Measurements from ENCODE around the gene UTS2R.

The UTS2R gene

DNA sequence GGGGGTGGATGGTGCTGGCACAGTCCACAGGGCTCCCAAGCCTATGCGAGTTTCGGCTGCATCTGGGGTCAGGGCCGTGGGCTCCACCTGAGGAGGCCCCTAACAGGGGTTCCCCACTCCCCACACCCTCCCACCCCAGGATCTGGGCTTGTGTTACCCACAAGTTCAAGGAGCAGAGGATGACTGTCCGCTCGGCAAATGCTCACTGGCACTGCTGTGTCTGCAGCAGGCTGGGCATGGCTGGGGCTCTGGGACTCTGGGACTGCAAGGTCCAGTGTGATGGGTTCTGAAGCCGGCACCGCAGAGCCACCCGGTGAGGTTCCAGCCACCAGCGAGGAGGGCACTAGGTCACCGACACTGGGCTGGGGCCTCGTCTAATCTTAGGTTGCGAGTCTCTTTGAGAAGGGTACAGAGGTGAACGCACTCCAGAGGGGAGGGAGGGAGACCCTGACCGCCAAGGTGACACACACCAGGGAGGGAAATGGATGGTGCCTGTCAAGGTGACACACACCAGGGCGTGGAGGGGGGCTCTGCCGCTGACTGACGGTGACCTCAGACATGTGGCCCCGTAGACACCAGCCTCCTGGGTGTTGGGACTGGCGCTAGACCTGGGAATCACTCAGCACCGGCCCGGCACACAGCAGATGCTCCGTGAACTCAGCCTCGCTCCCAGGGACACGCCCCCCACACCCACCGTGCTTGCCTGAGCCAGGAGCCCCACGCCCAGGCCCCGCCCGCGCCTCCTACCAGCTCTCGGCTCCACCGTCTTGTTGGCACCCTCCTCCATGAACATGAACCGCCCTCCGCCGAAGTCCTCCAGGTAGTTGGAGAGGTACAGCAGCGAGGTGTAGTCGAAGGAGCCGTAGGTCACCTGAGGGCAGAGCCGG is 26.1 kb downstream of the UTS2R start:
- Histone ChIP-seq H3K9ac (ENCODE audit: low read depth, low read length, poor library complexity, severe bottlenecking) (no peak overlapping the region), H3K9me2 (replicated peaks; ENCODE audit: low read depth, low read length) (no peaks in the 10 kb centered on the region), H2AFZ (ENCODE audit: low read length) (no peak overlapping the region), H3F3A (ENCODE audit: low read depth) (peaks cover 9% of the 10 kb centered on the region), H3K9me3 (ENCODE audit: insufficient read depth, low read depth, low read length) (no peaks in the 10 kb centered on the region), H3K4me1 (ENCODE audit: insufficient read depth, low read length, poor library complexity, severe bottlenecking) (peaks cover 27% of the 10 kb centered on the region), H3K4me3 (ENCODE audit: low read length, poor library complexity, severe bottlenecking) (no peak overlapping the region), H3K4me2 (ENCODE audit: low read depth, low read length, poor library complexity, severe bottlenecking) (no peak overlapping the region), H4K20me1 (ENCODE audit: insufficient read depth, low read length, poor library complexity, severe bottlenecking) (no peaks in the 10 kb centered on the region), H3K27me3 (ENCODE audit: insufficient read depth, low read length, poor library complexity, severe bottlenecking) (no peaks in the 10 kb centered on the region), H3K79me2 (ENCODE audit: insufficient read depth, low read length) (no peaks in the 10 kb centered on the region), H3K36me3 (ENCODE audit: insufficient read depth, low read length) (peaks cover 5% of the 10 kb centered on the region; the same call in 1 of the 2 replicates)
- TF ChIP-seq EZH2phosphoT487 (IDR thresholded peaks at IDR 0.05; ENCODE audit: borderline replicate concordance) (no peak), CTCF (conservative IDR thresholded peaks at IDR 0.05; ENCODE audit: low read length) (no peak)

- H3K36me3 ChIP-seq (ENCODE audit: insufficient read depth, low read length): peaks cover 2% of the 10 kb centered on the region; the same call in 1 of the 2 replicates
- peaks cover 27% of the 10 kb centered on the region for H3K4me1 ChIP-seq (ENCODE audit: insufficient read depth, low read length, poor library complexity, severe bottlenecking)
- H3K9me2 ChIP-seq (replicated peaks; ENCODE audit: low read depth, low read length): no peaks in the 10 kb centered on the region
- H3K27me3 ChIP-seq (ENCODE audit: insufficient read depth, low read length, poor library complexity, severe bottlenecking): no peaks in the 10 kb centered on the region
- H4K20me1 ChIP-seq (ENCODE audit: insufficient read depth, low read length, poor library complexity, severe bottlenecking): no peaks in the 10 kb centered on the region
- H3K79me2 ChIP-seq (ENCODE audit: insufficient read depth, low read length): no peaks in the 10 kb centered on the region
- peak overlapping the region; percentile 61 for H3K9ac ChIP-seq (ENCODE audit: low read depth, low read length, poor library complexity, severe bottlenecking)
- no peaks in the 10 kb centered on the region for H3K9me3 ChIP-seq (ENCODE audit: insufficient read depth, low read depth, low read length)
- H3F3A ChIP-seq (ENCODE audit: low read depth): peaks cover 9% of the 10 kb centered on the region
- H2AFZ ChIP-seq (ENCODE audit: low read length): no peak overlapping the region
- no peak overlapping the region for H3K4me3 ChIP-seq (ENCODE audit: low read length, poor library complexity, severe bottlenecking)
- peak overlapping the region; percentile 76 for H3K4me2 ChIP-seq (ENCODE audit: low read depth, low read length, poor library complexity, severe bottlenecking)
- no peak for TF ChIP-seq EZH2phosphoT487 (IDR thresholded peaks at IDR 0.05; ENCODE audit: borderline replicate concordance)
- TF ChIP-seq CTCF (conservative IDR thresholded peaks at IDR 0.05; ENCODE audit: low read length): no peak
Observed at GRCh38 chr17:82399041-82399441, 27.5 kb downstream of the UTS2R start.

DNA sequence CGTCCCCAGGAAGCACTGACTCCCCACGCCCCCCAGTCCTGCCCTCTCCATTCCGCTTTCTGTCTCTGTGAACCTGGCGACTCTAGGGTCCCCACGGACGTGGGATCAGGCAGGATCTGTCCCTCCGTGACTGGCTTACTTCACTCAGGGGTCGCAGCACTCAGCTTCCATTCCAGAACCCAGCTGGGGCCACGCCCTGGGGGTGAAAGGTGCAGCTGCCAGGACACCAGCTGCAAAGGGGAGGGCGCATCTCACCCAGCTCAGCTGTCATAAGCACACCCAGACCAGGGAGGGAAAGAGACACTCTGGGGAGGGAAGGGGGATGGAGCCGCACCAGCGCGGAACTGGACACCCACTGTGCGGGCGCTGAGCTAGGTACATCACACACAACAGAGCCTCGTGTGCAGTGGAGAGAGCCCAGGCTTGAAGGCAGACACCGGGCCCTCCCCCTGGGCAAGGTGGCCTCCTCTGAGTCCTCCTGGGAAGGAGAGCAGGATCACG is 28.1 kb downstream of the UTS2R start:
- H3K9me3 ChIP-seq (ENCODE audit: insufficient read depth, low read depth, low read length): no peaks in the 10 kb centered on the region
- H3K79me2 ChIP-seq (ENCODE audit: insufficient read depth, low read length): no peaks in the 10 kb centered on the region
- no peaks in the 10 kb centered on the region for H3K9me2 ChIP-seq (replicated peaks; ENCODE audit: low read depth, low read length)
- H3K4me1 ChIP-seq (ENCODE audit: insufficient read depth, low read length, poor library complexity, severe bottlenecking): peaks cover 27% of the 10 kb centered on the region
- no peaks in the 10 kb centered on the region for H3K27me3 ChIP-seq (ENCODE audit: insufficient read depth, low read length, poor library complexity, severe bottlenecking)
- TF ChIP-seq EZH2phosphoT487 (IDR thresholded peaks at IDR 0.05; ENCODE audit: borderline replicate concordance) (no peak), CTCF (conservative IDR thresholded peaks at IDR 0.05; ENCODE audit: low read length) (no peak)
- H3K4me2 ChIP-seq (ENCODE audit: low read depth, low read length, poor library complexity, severe bottlenecking): peak overlapping the region; percentile 76
- no peak overlapping the region for H2AFZ ChIP-seq (ENCODE audit: low read length)
- peak overlapping the region; percentile 61 for H3K9ac ChIP-seq (ENCODE audit: low read depth, low read length, poor library complexity, severe bottlenecking)
- H3K36me3 ChIP-seq (ENCODE audit: insufficient read depth, low read length): peaks cover 6% of the 10 kb centered on the region; the same call in 1 of the 2 replicates
- H3F3A ChIP-seq (ENCODE audit: low read depth): peaks cover 9% of the 10 kb centered on the region
- no peaks in the 10 kb centered on the region for H4K20me1 ChIP-seq (ENCODE audit: insufficient read depth, low read length, poor library complexity, severe bottlenecking)
- no peak overlapping the region for H3K4me3 ChIP-seq (ENCODE audit: low read length, poor library complexity, severe bottlenecking)

Data from Loucy (cell line).